Central memory CD8-positive, alpha-beta T cell (primary cell): ENCODE results near the gene STRIP2.
"Not testable (repeated sequence)": the region's sequence is repeated elsewhere in the genome, so short reads cannot be mapped to it uniquely, and the experiment has no call there.

ENCODE experiments used
- ATAC-seq: fragments of 150-1000 bp; cut with Tn5 transposase; replicated peaks from 2 replicates; pipeline ENCODE4 v1.10.0; 2022; ENCODE audit warnings: mild to moderate bottlenecking, moderate FRiP score, moderate number of reproducible peaks; ENCODE audit not compliant: poor library complexity, severe bottlenecking; ENCODE audit errors: extremely low read depth
- DNase-seq, 2 donors: peaks; one replicate each; pipeline ENCODE4 v3.0.0; 2021; ENCODE audit warnings: low spot score in 2 of 2
- H3K27ac Mint-ChIP-seq: one replicate; pipeline ENCODE4 v1.8.0; 2022; ENCODE audit warnings: low read depth, mild to moderate bottlenecking, moderate library complexity, mixed read lengths
- H3K27me3 Mint-ChIP-seq: one replicate; pipeline ENCODE4 v1.8.0; 2022; ENCODE audit warnings: mixed read lengths
- H3K36me3 Mint-ChIP-seq: one replicate; pipeline ENCODE4 v1.8.0; 2022; ENCODE audit warnings: mild to moderate bottlenecking, moderate library complexity, mixed read lengths; ENCODE audit not compliant: insufficient read depth
- H3K4me1 Mint-ChIP-seq: one replicate; pipeline ENCODE4 v1.8.0; 2022; ENCODE audit warnings: mixed read lengths
- H3K4me3 Mint-ChIP-seq: one replicate; pipeline ENCODE4 v1.8.0; 2022; ENCODE audit warnings: mild to moderate bottlenecking, moderate library complexity, mixed read lengths
- H3K9me3 Mint-ChIP-seq: one replicate; pipeline ENCODE4 v1.8.0; 2022; ENCODE audit warnings: mixed read lengths

Gene STRIP2

GRCh38 chr7:129427526-129428045, 6.6 kb upstream of the STRIP2 start:
- Mint-ChIP-seq H3K27me3 (peaks cover 4% of the 10 kb centered on the region), H3K36me3 (peaks cover 6% of the 10 kb centered on the region), H3K4me1 (no peaks in the 10 kb centered on the region), H3K4me3 (no peak overlapping the region), H3K27ac (no peak overlapping the region), H3K9me3 (no peaks in the 10 kb centered on the region)
- no peak for DNase-seq
- ATAC-seq: no peak

- no peak overlapping the region for H3K27ac Mint-ChIP-seq
- ATAC-seq (no peak), DNase-seq (no peak)
- peaks cover 36% of the 10 kb centered on the region for H3K27me3 Mint-ChIP-seq
- H3K36me3 Mint-ChIP-seq: peaks cover 10% of the 10 kb centered on the region
- H3K9me3 Mint-ChIP-seq: no peaks in the 10 kb centered on the region
- H3K4me3 Mint-ChIP-seq: peak overlapping the region; percentile 93
- peaks cover 21% of the 10 kb centered on the region for H3K4me1 Mint-ChIP-seq
These were observed 2.2 kb upstream of the STRIP2 start for GRCh38 chr7:129431911-129432643.

GRCh38 chr7:129434675-129435318, 565 bp downstream of the STRIP2 start:
- Mint-ChIP-seq H3K27ac (peak overlapping the region; percentile 85), H3K9me3 (no peaks in the 10 kb centered on the region), H3K36me3 (peaks cover 6% of the 10 kb centered on the region), H3K4me3 (peak overlapping the region; percentile 93), H3K27me3 (peaks cover 36% of the 10 kb centered on the region), H3K4me1 (peaks cover 21% of the 10 kb centered on the region)
- DNase-seq: no peak
- ATAC-seq: no peak

- Mint-ChIP-seq H3K4me3 (peak overlapping the region; percentile 93), H3K36me3 (peaks cover 6% of the 10 kb centered on the region), H3K27ac (no peak overlapping the region), H3K27me3 (peaks cover 36% of the 10 kb centered on the region), H3K9me3 (no peaks in the 10 kb centered on the region), H3K4me1 (peaks cover 21% of the 10 kb centered on the region)
- ATAC-seq (no peak), DNase-seq (no peak)
These were observed 1.2 kb downstream of the STRIP2 start for GRCh38 chr7:129435414-129435829.

GRCh38 chr7:129436335-129436923, 2.2 kb downstream of the STRIP2 start:
- Mint-ChIP-seq H3K9me3 (no peaks in the 10 kb centered on the region), H3K4me1 (peaks cover 21% of the 10 kb centered on the region), H3K4me3 (no peak overlapping the region), H3K36me3 (peaks cover 6% of the 10 kb centered on the region), H3K27ac (no peak overlapping the region), H3K27me3 (peaks cover 36% of the 10 kb centered on the region)
- DNase-seq (no peak), ATAC-seq (no peak)

- H3K36me3 Mint-ChIP-seq: peaks cover 6% of the 10 kb centered on the region
- peaks cover 36% of the 10 kb centered on the region for H3K27me3 Mint-ChIP-seq
- H3K4me1 Mint-ChIP-seq: peaks cover 21% of the 10 kb centered on the region
- H3K9me3 Mint-ChIP-seq: no peaks in the 10 kb centered on the region
- no peak overlapping the region for H3K4me3 Mint-ChIP-seq
- ATAC-seq (no peak), DNase-seq (no peak)
- H3K27ac Mint-ChIP-seq: no peak overlapping the region
These were observed 3.0 kb downstream of the STRIP2 start for GRCh38 chr7:129437190-129437589.

- DNase-seq (no peak), ATAC-seq (no peak)
- H3K36me3 Mint-ChIP-seq: peaks cover 5% of the 10 kb centered on the region
- no peaks in the 10 kb centered on the region for H3K9me3 Mint-ChIP-seq
- peaks cover 24% of the 10 kb centered on the region for H3K27me3 Mint-ChIP-seq
- no peak overlapping the region for H3K4me3 Mint-ChIP-seq
- H3K4me1 Mint-ChIP-seq: peaks cover 14% of the 10 kb centered on the region
- no peak overlapping the region for H3K27ac Mint-ChIP-seq
These were observed 4.1 kb downstream of the STRIP2 start for GRCh38 chr7:129438281-129438838.

- DNase-seq: no peak
- Mint-ChIP-seq H3K27me3 (peaks cover 23% of the 10 kb centered on the region), H3K4me3 (no peak overlapping the region), H3K36me3 (no peaks in the 10 kb centered on the region), H3K9me3 (no peaks in the 10 kb centered on the region), H3K4me1 (peaks cover 8% of the 10 kb centered on the region), H3K27ac (no peak overlapping the region)
- no peak for ATAC-seq
These were observed 4.8 kb downstream of the STRIP2 start for GRCh38 chr7:129438839-129439651.

- H3K4me3 Mint-ChIP-seq: no peak overlapping the region
- no peak overlapping the region for H3K27ac Mint-ChIP-seq
- H3K9me3 Mint-ChIP-seq: no peaks in the 10 kb centered on the region
- H3K4me1 Mint-ChIP-seq: peaks cover 3% of the 10 kb centered on the region
- DNase-seq (no peak), ATAC-seq (no peak)
- H3K27me3 Mint-ChIP-seq: peaks cover 18% of the 10 kb centered on the region
- no peaks in the 10 kb centered on the region for H3K36me3 Mint-ChIP-seq
These were observed 5.9 kb downstream of the STRIP2 start for GRCh38 chr7:129439963-129440625.

GRCh38 chr7:129443612-129444011, 9.4 kb downstream of the STRIP2 start:
- DNase-seq: no peak
- H3K27ac Mint-ChIP-seq: no peak overlapping the region
- no peaks in the 10 kb centered on the region for H3K36me3 Mint-ChIP-seq
- no peak overlapping the region for H3K4me3 Mint-ChIP-seq
- no peak for ATAC-seq
- no peaks in the 10 kb centered on the region for H3K4me1 Mint-ChIP-seq
- no peaks in the 10 kb centered on the region for H3K27me3 Mint-ChIP-seq
- no peaks in the 10 kb centered on the region for H3K9me3 Mint-ChIP-seq

- not testable (repeated sequence) for H3K4me1 Mint-ChIP-seq, DNase-seq, H3K27me3 Mint-ChIP-seq, ATAC-seq, H3K36me3 Mint-ChIP-seq, H3K27ac Mint-ChIP-seq, H3K4me3 Mint-ChIP-seq, H3K9me3 Mint-ChIP-seq
These were observed 10.5 kb downstream of the STRIP2 start for GRCh38 chr7:129444776-129445175.

GRCh38 chr7:129446925-129447324, 12.7 kb downstream of the STRIP2 start:
- ATAC-seq: not testable (repeated sequence)

More at GRCh38 chr7:129446925-129447324, 12.7 kb downstream of the STRIP2 start:
- H3K4me1 Mint-ChIP-seq, DNase-seq, H3K4me3 Mint-ChIP-seq, H3K27ac Mint-ChIP-seq, H3K9me3 Mint-ChIP-seq, H3K27me3 Mint-ChIP-seq, H3K36me3 Mint-ChIP-seq: not testable (repeated sequence)
